ENCODE data around the gene MLXIP. TPM values are rescaled to one million over a fixed set of nuclear protein-coding genes. Genes with fewer than 3 reads are reported as not detected.
"Not testable (repeated sequence)": the region's sequence is repeated elsewhere in the genome, so short reads cannot be mapped to it uniquely, and the experiment has no call there.

Gene MLXIP, protein sequence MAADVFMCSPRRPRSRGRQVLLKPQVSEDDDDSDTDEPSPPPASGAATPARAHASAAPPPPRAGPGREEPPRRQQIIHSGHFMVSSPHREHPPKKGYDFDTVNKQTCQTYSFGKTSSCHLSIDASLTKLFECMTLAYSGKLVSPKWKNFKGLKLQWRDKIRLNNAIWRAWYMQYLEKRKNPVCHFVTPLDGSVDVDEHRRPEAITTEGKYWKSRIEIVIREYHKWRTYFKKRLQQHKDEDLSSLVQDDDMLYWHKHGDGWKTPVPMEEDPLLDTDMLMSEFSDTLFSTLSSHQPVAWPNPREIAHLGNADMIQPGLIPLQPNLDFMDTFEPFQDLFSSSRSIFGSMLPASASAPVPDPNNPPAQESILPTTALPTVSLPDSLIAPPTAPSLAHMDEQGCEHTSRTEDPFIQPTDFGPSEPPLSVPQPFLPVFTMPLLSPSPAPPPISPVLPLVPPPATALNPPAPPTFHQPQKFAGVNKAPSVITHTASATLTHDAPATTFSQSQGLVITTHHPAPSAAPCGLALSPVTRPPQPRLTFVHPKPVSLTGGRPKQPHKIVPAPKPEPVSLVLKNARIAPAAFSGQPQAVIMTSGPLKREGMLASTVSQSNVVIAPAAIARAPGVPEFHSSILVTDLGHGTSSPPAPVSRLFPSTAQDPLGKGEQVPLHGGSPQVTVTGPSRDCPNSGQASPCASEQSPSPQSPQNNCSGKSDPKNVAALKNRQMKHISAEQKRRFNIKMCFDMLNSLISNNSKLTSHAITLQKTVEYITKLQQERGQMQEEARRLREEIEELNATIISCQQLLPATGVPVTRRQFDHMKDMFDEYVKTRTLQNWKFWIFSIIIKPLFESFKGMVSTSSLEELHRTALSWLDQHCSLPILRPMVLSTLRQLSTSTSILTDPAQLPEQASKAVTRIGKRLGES
- total RNA-seq: 10 to 100 TPM; 78.3 to 81.4 TPM
- long read RNA-seq, donor 1, full-length matches to known transcripts: 22 of 88 reads
- long read RNA-seq, donor 1, partial matches to known transcripts: 31 of 88 reads
- long read RNA-seq, donor 1, other reads (novel, unspliced or antisense): 35 of 88 reads
- long read RNA-seq, donor 2, full-length matches to known transcripts: 49 of 232 reads
- long read RNA-seq, donor 2, partial matches to known transcripts: 96 of 232 reads
- long read RNA-seq, donor 2, other reads (novel, unspliced or antisense): 87 of 232 reads

DNA sequence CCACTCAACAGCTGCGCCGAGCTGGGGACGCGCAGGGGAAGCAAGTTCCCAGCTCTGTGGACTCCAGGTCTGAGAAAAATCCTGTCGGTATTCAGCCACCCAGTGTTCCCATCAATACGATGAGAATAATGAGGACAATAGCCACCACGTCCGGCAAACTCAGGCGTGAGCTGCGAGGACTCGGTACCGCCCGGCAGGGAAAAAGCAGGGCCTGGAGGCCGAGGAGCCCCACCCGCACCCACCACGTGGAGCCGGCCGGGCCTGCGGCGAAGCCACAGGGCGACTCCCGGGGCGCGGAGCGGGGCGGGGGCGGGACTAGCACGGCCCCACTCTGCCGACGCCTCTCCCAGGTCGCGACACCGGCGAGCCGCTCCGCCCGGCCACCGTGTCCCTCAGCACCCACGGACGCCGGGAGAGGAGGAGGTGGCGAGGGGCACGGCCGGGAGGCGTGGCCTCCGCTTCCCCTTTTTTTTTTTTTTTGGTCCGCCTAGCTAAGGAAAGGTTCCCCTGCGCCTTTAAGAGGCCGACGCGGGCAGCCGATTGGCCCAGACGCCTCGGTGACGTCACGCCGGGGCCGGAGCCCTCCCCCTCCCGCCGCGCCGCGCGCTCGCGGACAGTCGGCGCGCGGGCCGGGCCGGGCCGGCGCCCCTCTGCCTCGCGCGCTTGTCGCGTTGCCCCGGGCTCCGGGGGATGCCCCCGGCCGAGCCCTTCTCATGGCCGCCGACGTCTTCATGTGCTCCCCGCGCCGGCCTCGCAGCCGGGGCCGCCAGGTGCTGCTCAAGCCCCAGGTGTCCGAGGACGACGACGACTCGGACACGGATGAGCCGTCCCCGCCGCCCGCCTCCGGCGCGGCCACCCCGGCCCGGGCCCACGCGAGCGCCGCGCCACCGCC lies at the start of gene MLXIP:
TSS of gene MLXIP (plus strand) at position 616 of the 892 bp plus-strand sequence. CDS start at position 714, 98 bp downstream.
- intact Hi-C loops (cut with DNase I): no loop called here
- peak; percentile 98 for DNase-seq (ENCODE audit: low spot score)

DNA sequence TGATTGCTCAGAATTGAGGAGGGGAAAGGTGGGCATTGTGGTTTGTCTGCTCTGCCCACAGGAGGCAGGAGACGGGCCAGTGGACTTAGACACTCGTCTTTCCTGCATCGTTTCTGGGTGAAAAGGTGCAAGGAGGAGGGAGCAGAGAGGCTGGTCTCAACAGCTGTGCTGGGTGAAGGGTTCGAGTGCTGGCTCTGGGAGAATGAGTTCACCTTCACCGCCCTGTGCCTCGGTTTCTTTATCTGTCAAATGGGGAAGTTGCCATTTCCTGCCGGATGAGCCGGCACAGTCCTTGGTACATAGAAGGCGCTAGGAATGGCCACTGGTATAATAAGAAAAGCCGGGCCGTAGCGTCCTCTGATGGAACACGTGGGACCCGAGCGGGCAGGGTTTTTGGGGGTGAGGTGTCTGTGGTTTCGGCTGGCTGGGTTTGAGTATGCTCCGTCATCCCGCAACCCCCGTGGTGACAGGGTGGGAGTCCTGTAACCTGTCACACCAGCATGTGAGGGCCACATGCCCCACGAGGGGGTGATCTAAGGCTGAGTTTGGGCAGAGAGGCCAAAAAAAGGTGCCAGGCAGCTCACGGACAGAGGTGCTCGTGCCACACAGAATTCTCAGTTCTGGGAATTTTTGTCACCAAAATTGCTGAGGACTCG lies 49.5 kb upstream of the MLXIP start:
- intact Hi-C loops (cut with DNase I): loop anchor here in 1 of 2 donors (10.0 kb wide), 1 partner anchor 74 kb away; no protein-coding TSS in a partner anchor

DNA sequence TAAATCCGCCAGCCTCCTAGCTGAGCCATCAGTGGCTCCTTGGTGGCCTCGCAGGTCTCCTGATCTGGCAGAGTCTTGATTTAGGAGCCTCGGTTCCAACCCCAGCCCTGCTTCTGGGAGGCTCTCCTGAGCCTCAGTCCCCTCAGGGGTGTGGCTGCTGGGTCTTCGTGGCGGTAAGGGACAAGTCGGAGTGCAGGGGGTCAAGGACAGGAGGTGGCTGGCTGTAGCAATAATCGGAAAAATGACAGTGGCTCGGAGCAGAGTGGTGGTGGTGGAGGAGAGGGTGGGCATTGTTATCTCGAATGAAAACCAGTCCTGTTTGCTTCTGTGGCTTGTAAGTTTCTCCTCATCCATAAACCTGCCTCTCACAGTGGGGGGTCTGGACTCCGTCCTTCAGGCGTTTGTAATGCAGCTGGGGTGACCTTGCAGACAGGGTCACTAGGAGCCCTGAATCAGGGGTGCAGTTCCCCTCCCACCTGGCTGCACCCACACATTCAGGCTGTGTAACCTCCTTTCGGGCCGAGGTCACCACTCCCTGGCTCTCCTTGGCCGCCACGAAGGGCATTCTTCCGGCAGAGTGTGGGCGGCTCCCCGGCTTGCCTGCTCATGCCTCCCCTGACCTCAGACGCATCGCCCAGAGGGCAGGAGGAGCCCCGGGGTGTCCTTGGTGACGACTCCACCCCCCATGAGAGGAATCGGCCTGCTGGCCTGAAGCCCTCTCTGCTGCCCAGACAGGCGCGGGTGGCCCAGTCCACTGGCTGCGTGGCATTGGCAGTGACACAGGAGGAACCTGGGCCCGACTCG lies 48.7 kb upstream of the MLXIP start:
- DNase-seq (ENCODE audit: low spot score): no peak
- intact Hi-C loops (cut with DNase I): loop anchor here in 1 of 2 donors (10.0 kb wide), 1 partner anchor 75 kb away; no protein-coding TSS in a partner anchor

More for the DNA sequence above, 49.5 kb upstream of the MLXIP start:
- no peak for DNase-seq (ENCODE audit: low spot score)

DNA sequence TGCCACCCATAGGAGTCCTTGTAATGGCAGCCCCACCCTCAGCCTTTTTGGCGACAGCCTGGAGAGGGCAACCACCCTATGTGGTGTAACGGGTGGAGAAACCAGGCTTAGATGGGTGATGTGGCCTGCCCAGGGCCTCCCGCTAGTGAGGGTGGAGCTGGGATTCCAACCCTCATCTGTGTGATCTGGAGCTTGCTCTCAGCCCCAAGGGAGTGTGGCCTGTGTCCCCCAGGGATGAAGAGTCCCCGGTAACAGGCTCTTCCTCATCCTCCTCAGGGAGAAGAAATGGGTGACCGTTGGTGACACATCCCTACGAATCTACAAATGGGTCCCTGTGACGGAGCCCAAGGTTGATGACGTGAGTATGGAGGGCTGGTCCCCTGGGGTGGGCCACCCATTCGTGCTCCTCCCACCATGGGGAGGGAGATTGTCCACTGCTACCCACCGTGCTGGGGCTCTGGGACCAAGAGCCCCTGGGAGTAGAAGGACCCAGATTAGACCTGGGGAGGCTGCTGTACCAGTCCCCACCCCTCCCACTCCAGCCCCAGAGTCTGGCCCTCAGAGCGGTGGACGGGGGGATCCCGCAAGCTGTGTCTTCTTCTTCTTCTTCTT lies 48.0 kb upstream of the MLXIP start:
- intact Hi-C loops (cut with DNase I): no loop called here
- no peak for DNase-seq (ENCODE audit: low spot score)

DNA sequence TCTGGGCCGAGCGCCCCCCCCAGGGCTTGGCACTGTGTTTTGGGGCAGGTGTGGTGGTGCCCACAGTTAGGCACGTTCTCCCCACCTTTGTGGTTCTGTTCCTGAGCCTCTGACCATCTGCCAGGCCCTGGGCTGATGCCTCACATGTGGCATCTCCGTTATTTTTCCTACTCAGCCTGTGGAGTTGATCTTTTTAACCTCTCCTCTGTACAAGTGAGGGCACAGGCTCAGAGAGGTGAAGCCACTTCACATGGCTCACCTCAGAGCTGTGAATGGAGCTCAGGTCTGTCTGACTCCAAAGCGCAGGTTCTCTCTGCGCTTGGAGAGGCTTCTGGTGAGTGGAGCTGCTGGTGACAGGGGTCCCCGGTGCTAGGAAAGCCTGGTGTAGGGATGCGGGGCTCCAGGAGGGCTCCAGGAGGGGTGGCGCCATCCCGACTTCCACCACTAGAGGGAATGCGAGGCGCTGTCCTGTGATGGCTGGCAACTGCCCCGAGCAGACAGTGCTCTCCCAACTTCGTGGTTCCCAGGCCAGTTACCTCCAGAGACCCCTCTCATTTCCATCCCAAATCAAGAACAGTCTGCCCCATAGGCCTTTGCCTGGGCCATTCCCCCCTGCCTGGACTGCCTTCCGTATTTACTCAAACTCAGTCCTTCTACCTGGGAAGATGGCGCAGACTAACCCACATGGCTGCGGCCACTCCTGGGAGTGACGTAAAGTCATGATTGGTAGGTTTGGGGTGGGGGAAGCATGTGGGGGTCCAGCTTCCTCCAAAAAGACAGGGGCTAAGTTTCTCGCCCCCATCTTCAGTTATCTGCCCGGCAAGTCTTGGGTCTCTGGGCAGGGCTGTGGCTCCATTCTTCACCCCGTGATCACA lies 47.0 kb upstream of the MLXIP start:
- DNase-seq (ENCODE audit: low spot score): no peak
- intact Hi-C loops (cut with DNase I): no loop called here

DNA sequence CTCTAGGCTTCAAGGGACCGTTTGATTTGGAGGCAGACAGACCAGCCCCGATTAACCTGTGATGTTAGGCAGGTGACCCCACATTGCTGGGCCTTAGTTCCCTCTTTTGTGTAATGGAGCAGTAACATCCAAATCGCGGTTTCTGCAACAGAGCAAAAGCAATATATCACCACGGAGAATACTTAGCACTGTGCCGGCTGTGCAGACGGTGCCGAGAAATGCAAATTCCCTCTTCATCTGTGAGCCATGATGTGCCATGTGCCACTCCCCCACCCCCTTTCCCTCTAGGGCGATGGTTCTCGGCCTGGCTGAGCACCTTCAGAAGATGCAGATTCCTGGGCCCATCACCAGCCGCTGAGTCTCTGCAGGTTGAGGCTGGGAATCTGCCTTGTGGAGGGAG lies 46.0 kb upstream of the MLXIP start:
- DNase-seq (ENCODE audit: low spot score): no peak
- intact Hi-C loops (cut with DNase I): no loop called here

DNA sequence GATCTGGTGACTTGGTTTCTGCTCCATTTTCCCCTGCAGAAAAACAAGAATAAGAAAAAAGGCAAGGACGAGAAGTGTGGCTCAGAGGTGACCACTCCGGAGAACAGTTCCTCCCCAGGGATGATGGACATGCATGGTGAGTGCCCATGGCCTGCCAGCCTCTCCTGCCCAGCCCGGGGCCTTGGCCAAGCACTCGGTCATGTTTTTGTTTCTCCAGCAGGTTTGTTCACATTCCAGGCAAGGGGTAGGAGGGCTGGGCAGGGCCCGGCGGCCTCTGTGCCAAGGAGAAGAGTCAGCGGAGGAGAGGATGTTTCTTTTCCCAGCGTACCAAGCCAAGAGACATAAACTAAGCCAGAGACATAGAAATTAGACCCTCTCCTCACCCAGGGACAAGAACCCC lies 43.3 kb upstream of the MLXIP start:
- no peak for DNase-seq (ENCODE audit: low spot score)
- intact Hi-C loops (cut with DNase I): no loop called here

DNA sequence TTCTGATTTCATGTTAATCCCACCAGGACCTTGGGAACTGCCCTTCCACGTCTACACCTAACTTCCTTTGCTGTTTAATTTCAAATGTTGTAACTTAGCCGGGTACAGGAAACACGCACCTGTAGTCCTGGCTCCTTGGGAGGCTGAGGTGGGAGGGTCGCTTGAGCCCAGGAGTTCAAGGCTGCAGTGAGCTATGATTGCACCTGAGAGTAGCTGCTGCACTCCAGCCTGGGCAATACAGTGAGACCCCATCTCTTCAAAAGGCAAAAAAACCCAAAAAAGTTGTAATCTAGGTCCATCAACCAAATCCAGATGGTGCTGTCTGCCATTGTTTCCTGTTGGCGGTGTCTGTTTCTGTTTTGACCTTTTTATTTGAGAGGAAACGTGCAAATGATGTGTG lies 42.4 kb upstream of the MLXIP start:
- DNase-seq (ENCODE audit: low spot score): no peak

DNA sequence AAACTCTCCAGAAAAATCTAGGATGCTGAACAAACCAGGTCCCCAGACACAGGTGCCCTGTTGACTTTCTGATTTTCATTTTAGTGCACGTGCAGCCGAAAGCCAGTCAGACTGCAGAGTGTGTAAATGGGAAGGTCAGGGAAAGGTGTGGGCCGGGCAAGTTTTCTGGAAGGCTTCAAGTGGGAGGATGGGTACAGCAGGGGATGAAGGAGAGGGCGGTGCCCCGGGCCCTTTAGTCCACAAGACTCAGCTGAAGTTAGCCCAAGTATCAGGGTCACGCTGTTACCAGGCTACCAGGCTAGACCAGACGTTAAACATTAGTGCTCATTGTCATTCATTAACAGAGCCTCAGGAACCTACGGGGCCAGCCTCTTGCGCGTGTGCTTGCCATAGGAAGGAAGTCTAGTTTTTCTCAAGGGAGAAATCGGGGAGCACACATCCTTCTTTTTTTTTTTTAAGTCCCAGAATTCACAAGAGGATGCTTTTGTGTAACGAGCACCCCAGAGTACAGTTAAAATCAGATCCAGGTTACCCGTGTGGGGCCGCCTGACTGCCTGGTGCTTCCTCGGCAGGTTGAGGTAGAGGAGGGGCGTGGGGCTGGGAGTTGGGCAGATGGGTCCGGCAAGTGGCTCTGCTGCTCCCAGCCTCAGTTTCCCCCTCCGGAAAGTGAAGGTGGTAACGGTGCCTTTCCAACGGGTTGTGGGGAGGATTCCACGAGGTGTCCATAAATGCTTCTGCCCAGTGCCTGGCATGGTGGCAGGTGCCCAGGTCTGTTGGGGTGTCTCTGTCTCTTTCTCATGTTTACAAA lies 37.8 kb upstream of the MLXIP start:
- intact Hi-C loops (cut with DNase I): no loop called here
- no peak for DNase-seq (ENCODE audit: low spot score)

More for the DNA sequence above, 42.4 kb upstream of the MLXIP start:
- intact Hi-C loops (cut with DNase I): no loop called here

DNA sequence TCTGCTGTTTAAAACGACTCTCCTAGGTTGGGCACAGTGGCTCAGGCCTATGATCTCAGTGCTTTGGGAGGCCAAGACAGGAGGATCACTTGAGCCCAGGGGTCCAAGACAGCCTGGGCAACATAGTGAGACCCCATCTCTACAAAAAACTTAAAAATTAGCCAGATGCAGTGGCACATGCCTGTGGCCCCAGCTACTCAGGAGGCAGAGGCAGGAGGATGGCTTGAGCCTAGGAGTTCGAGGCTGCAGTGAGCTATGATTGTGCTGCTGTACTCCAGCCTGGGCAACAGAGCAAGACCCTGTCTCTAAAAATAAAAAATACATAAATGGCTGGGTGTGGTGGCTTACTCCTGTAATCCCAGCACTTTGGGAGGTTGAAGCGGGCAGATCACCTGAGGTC lies 37.1 kb upstream of the MLXIP start:
- DNase-seq (ENCODE audit: low spot score); intact Hi-C loops (cut with DNase I): not testable (repeated sequence)

DNA sequence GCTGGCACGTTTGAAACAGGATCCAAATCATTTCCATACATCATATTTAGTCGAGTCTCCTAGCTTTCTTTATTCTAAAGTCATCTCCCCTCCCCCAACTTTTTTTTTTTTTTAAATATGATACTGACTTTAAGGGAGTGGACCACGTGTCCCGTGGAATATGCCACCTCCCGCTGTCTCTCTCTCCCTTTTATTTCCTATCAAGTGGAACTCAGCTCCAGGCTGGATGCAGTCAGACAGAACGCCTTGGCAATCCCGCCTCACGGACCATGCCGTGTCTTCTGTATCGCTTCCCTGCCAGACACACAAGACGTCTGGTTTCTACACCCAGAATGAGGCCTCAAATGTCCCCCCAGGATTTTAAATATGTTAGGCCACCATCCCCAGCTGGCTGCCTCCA lies 35.6 kb upstream of the MLXIP start:
- intact Hi-C loops (cut with DNase I): no loop called here
- no peak for DNase-seq (ENCODE audit: low spot score)

DNA sequence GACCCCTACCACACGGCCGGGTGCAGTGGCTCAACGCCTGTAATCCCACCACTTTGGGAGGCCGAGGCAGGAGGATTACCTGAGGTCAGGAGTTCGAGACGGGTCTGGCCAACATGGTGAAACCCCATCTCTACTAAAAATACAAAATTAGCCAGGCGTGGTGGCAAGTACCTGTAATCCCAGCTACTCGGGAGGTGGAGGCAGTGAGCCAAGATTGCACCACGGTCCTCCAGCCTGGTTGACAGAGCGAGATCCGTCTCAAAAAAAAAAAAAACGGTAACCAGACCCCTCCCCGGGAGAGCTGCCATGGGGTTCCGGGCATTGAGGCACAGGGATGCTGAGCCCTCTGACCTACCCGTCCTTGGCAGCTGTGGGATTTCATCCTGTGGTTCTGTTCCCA lies 35.1 kb upstream of the MLXIP start:
- DNase-seq (ENCODE audit: low spot score): no peak
- intact Hi-C loops (cut with DNase I): no loop called here

DNA sequence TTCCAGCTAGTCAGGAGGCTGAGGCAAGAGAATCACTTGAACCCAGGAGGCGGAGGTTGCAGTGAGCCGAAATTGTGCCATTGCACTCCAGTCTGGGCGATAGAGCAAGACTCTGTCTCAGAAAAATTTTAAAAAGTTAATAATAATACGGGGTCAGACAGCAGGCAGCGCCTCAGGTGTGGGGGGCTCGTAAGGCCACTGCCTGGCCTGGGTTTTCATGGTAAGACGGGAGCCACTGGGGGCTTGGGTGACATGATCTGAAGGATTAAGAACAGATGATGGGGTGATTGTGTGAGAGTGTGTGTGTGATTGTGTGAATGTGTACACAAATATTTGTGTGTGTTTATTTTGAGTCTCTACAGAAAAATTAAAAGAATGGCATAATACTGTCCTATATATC lies 33.3 kb upstream of the MLXIP start:
- no peak for DNase-seq (ENCODE audit: low spot score)
- intact Hi-C loops (cut with DNase I): no loop called here

DNA sequence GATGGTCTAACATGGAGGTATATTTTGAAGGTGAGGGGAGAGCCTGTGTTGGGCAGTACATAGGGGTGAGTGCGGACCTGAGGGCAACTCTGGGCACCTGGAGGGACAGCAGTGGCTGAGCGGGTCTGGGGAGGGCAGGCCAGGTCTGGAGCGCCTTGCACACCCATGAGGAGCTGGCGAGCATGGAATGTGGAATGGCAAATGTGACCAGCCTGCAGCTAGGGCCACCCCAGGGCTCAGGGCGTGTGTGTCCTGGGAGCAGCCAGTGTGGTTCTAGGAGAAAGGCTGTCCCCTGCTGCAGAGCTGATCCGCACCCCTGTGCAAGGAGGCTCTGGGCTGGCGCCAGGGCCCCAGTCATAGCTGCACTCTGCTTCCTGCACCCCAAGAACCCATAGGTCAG lies 32.4 kb upstream of the MLXIP start:
- intact Hi-C loops (cut with DNase I): no loop called here
- no peak for DNase-seq (ENCODE audit: low spot score)

DNA sequence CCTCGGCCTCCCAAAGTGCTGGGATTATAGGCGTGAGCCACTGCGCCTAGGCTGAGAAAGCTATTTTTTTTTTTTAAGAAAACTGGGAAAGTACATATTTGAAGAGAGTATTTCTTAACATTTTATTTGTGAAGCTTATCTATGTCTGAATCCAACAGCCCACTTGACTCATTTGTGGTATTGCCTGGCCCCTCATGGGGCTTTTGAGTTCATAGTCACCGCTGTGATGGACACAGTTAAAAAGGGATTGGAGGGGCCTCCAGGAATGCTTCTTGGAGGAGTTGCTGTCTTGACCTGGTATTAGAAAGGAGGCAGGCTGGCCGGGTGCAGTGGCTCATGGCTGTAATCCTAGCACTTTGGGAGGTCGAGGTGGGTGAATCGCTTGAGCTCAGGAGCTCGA lies 30.4 kb upstream of the MLXIP start:
- DNase-seq (ENCODE audit: low spot score): no peak
- intact Hi-C loops (cut with DNase I): no loop called here
